CD4-positive, alpha-beta T cell treated with Interleukin-2 at 100 ng/mL for 4 hours (primary cell): ENCODE data around the gene HOXC6.

Source experiments
- DNase-seq: peaks from one replicate; pipeline ENCODE4 v3.0.0-alpha.2; 2020; ENCODE audit warnings: low spot score

The HOXC6 gene

GRCh38 chr12:53990311-53991076 is 37.7 kb upstream of the HOXC6 start:
- no peak for DNase-seq

GRCh38 chr12:53991077-53991460 is 37.2 kb upstream of the HOXC6 start:
- no peak for DNase-seq

- DNase-seq = no peak
Observed at GRCh38 chr12:53992377-53992889, 35.8 kb upstream of the HOXC6 start.

GRCh38 chr12:53993162-53994008 is 34.9 kb upstream of the HOXC6 start:
- no peak for DNase-seq

- no peak for DNase-seq
Observed at GRCh38 chr12:53994009-53994263, 34.3 kb upstream of the HOXC6 start.

- no peak for DNase-seq
Observed at GRCh38 chr12:53994264-53995001, 33.8 kb upstream of the HOXC6 start.

- DNase-seq = peak; percentile 24
Observed at GRCh38 chr12:53995002-53995377, 33.2 kb upstream of the HOXC6 start.

- DNase-seq = no peak
Observed at GRCh38 chr12:53995378-53996239, 32.6 kb upstream of the HOXC6 start.

GRCh38 chr12:53996240-53997203 is 31.7 kb upstream of the HOXC6 start:
- DNase-seq = no peak

GRCh38 chr12:53997204-53998109 is 30.8 kb upstream of the HOXC6 start:
- DNase-seq = no peak

GRCh38 chr12:53998110-53998899 is 29.9 kb upstream of the HOXC6 start:
- DNase-seq = no peak

- no peak for DNase-seq
Observed at GRCh38 chr12:53998900-53999236, 29.4 kb upstream of the HOXC6 start.

GRCh38 chr12:53999559-54000115 is 28.6 kb upstream of the HOXC6 start:
- no peak for DNase-seq

- no peak for DNase-seq
Observed at GRCh38 chr12:54000116-54001114, 27.8 kb upstream of the HOXC6 start, which contains the start of gene HOXC9. HOXC9 (plus strand) TSS chr12:54000161; CDS start chr12:54000189, 28 bp downstream.

GRCh38 chr12:54001283-54002187 is 26.7 kb upstream of the HOXC6 start:
- no peak for DNase-seq
